ENCODE results near the gene WFIKKN2. TPM values are rescaled to one million over a fixed set of nuclear protein-coding genes. Genes with fewer than 3 reads are reported as not detected.

The WFIKKN2 gene
- total and polyA plus RNA-seq, 2 of the 13 experiments (the other 11 are each of a cell fraction or from before 2014, with no cell fraction given), result not detected

DNA sequence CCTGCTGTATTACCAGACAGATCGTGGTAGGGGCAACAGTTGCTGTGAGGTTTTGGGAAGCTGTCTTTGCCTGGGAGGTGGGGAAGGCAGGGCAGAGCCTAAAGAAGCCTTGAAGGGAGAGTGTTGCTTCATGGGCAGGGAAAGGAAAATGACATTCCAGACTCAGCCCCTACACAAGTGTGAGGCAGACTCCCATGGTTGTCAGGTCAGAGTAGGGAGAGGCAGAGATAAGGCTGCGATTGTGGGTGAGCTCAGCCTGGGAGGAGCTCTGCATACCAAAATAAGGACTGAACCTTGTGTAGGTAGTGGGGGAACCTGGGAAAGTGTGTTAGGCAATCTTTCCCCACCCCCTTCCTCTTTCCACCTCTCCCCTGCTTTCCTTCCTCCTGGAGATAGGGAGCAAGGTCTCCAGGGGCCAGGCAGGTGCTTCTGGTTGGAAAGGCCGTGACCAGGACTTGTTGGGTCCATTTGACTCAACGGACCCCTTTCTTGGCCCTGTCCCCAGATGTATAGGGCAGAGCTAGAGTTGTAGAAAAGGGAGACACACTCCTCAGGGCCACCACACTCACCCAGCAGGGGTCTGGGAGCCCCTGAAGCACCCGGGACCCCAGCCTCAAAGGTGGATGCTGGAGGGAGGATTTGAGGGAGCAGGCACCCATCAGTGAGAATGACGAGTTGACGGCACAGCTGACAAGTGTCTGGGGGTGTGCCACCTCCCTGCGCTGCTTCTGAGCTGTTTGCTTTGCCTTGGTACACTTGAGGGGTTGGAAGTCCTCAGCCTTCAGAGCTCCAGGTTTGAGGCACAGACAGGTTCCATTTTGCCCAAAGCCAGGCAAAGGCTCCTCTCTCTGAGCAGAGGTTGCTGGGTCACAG is 49.3 kb downstream of the WFIKKN2 start (continued):
- TF ChIP-seq, protein P1, sequence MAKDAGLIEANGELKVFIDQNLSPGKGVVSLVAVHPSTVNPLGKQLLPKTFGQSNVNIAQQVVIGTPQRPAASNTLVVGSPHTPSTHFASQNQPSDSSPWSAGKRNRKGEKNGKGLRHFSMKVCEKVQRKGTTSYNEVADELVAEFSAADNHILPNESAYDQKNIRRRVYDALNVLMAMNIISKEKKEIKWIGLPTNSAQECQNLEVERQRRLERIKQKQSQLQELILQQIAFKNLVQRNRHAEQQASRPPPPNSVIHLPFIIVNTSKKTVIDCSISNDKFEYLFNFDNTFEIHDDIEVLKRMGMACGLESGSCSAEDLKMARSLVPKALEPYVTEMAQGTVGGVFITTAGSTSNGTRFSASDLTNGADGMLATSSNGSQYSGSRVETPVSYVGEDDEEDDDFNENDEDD (CRISPR knock-in tag; IDR thresholded peaks at IDR 0.05; ENCODE audit: borderline replicate concordance), result 0 out of 2 replicates have a peak, but pooled peaks have one; percentile 40
- TF ChIP-seq, protein P2, sequence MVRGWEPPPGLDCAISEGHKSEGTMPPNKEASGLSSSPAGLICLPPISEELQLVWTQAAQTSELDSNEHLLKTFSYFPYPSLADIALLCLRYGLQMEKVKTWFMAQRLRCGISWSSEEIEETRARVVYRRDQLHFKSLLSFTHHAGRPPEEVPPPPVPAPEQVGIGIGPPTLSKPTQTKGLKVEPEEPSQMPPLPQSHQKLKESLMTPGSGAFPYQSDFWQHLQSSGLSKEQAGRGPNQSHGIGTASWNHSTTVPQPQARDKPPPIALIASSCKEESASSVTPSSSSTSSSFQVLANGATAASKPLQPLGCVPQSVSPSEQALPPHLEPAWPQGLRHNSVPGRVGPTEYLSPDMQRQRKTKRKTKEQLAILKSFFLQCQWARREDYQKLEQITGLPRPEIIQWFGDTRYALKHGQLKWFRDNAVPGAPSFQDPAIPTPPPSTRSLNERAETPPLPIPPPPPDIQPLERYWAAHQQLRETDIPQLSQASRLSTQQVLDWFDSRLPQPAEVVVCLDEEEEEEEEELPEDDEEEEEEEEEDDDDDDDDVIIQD (CRISPR knock-in tag; IDR thresholded peaks at IDR 0.05; ENCODE audit: low read depth), result peak; percentile 73
- TF ChIP-seq SRSF4 (IDR thresholded peaks at IDR 0.05; ENCODE audit: low read depth, low read length, poor library complexity, severe bottlenecking) (no peak), KDM3A (CRISPR knock-in tag; IDR thresholded peaks at IDR 0.05; ENCODE audit: low read depth) (no peak; the same call in 1 of the 2 replicates), HDAC6 (IDR thresholded peaks at IDR 0.05; ENCODE audit: low read depth, low read length) (no peak), ZNF614 (CRISPR knock-in tag; IDR thresholded peaks at IDR 0.05; ENCODE audit: borderline replicate concordance) (peak; percentile 78; the same call in 1 of the 2 replicates), ZFX (CRISPR knock-in tag; IDR thresholded peaks at IDR 0.05; ENCODE audit: low read depth) (peak; percentile 33; the same call in 1 of the 2 replicates), TBL1XR1 (IDR thresholded peaks at IDR 0.05; ENCODE audit: borderline replicate concordance, low read length, partially characterized antibody) (no peak), HOXA9 (CRISPR knock-in tag; IDR thresholded peaks at IDR 0.05; ENCODE audit: borderline replicate concordance) (no peak), ZC3H4 (CRISPR knock-in tag; IDR thresholded peaks at IDR 0.05; ENCODE audit: borderline replicate concordance) (peak; percentile 43; the same call in 1 of the 2 replicates), ZNF33B (CRISPR knock-in tag; IDR thresholded peaks at IDR 0.05) (no peak), YY1 (IDR thresholded peaks at IDR 0.05; ENCODE audit: insufficient read depth, insufficient replicate concordance, low read depth, low read length) (peak; percentile 17), ZNF460 (CRISPR knock-in tag; IDR thresholded peaks at IDR 0.05; ENCODE audit: borderline replicate concordance) (no peak), MIXL1 (CRISPR knock-in tag; IDR thresholded peaks at IDR 0.05) (no peak), IRX3 (CRISPR knock-in tag; IDR thresholded peaks at IDR 0.05; ENCODE audit: borderline replicate concordance, low read depth) (no peak), KMT2A (CRISPR knock-in tag; IDR thresholded peaks at IDR 0.05) (peak; percentile 54; the same call in 1 of the 2 replicates), BHLHE40 (IDR thresholded peaks at IDR 0.05; ENCODE audit: low read length) (no peak), ZNF350 (CRISPR knock-in tag; IDR thresholded peaks at IDR 0.05; ENCODE audit: borderline replicate concordance, low read depth) (no peak; the same call in 1 of the 2 replicates), NFYB (CRISPR knock-in tag; IDR thresholded peaks at IDR 0.05) (no peak), ZNF598 (CRISPR knock-in tag; IDR thresholded peaks at IDR 0.05; ENCODE audit: borderline replicate concordance) (peak; percentile 65; the same call in 1 of the 2 replicates), TEAD3 (CRISPR knock-in tag; optimal IDR thresholded peaks at IDR 0.05; ENCODE audit: borderline replicate concordance) (peak; percentile 94), ERF (CRISPR knock-in tag; IDR thresholded peaks at IDR 0.05) (peak; percentile 78; the same call in 1 of the 2 replicates), ZNF879 (CRISPR knock-in tag; IDR thresholded peaks at IDR 0.05) (no peak)
- TF ChIP-seq, protein P3, sequence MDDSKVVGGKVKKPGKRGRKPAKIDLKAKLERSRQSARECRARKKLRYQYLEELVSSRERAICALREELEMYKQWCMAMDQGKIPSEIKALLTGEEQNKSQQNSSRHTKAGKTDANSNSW (CRISPR knock-in tag; IDR thresholded peaks at IDR 0.05; ENCODE audit: borderline replicate concordance), result no peak
- TF ChIP-seq, protein P4, sequence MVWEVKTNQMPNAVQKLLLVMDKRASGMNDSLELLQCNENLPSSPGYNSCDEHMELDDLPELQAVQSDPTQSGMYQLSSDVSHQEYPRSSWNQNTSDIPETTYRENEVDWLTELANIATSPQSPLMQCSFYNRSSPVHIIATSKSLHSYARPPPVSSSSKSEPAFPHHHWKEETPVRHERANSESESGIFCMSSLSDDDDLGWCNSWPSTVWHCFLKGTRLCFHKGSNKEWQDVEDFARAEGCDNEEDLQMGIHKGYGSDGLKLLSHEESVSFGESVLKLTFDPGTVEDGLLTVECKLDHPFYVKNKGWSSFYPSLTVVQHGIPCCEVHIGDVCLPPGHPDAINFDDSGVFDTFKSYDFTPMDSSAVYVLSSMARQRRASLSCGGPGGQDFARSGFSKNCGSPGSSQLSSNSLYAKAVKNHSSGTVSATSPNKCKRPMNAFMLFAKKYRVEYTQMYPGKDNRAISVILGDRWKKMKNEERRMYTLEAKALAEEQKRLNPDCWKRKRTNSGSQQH (CRISPR knock-in tag; IDR thresholded peaks at IDR 0.05; ENCODE audit: low read depth), result peak; percentile 71
